Adrenal gland (tissue), 12 donors: ENCODE results near the gene SULT2B1. TPM values are rescaled to one million over a fixed set of nuclear protein-coding genes. Genes with fewer than 3 reads are reported as not detected.
"Not testable (repeated sequence)": the region's sequence is repeated elsewhere in the genome, so short reads cannot be mapped to it uniquely, and the experiment has no call there.

Experiments
- DNase-seq, 7 donors: peaks; one replicate each; pipeline ENCODE4 v3.0.0-alpha.2; 2019 to 2020
- H3K27ac ChIP-seq, 5 donors: fragments of 200-600 bp; sonication (generic) in 4 of 5; 1 replicate in 3 of 5; 2 replicates in 2 of 5; pipeline versions ENCODE4 v1.5.1 to v1.8.0; 2016 to 2020; ENCODE audit warnings: mild to moderate bottlenecking in 1 of 5
- H3K27me3 ChIP-seq: fragments of 200-600 bp; 2 replicates; pipeline ENCODE4 v1.8.0; 2021
- H3K36me3 ChIP-seq, 2 donors: fragments of 200-600 bp; replicated peaks in 1 of 2; 1 replicate in 1 of 2; 2 replicates in 1 of 2; pipeline versions ENCODE4 v1.5.1 to v1.8.0; 2018 to 2022
- H3K4me1 ChIP-seq, 2 donors: fragments of 200-600 bp; replicated peaks in 1 of 2; 1 replicate in 1 of 2; 2 replicates in 1 of 2; pipeline versions ENCODE4 v1.5.1 to v1.8.0; 2018 to 2021
- H3K4me3 ChIP-seq, 4 donors: fragments of 200-600 bp; sonication (generic) in 3 of 4; one replicate each; pipeline ENCODE4 v1.5.1; 2016 to 2018
- H3K9me3 ChIP-seq, 3 donors: fragments of 200-600 bp; sonication (generic) in 1 of 3; replicated peaks in 1 of 3; 1 replicate in 2 of 3; 2 replicates in 1 of 3; pipeline versions ENCODE4 v1.5.1 to v1.8.0; 2016 to 2021
- CTCF ChIP-seq, 6 experiments: fragments of 450-650 bp in 4 of 6; fragments of 200-600 bp in 2 of 6; sonication (generic) in 1 of 6; IDR thresholded peaks; 1 replicate in 5 of 6; 2 replicates in 1 of 6; pipeline versions ENCODE4 v1.5.1 to v1.8.0; 2016 to 2021; ENCODE audit warnings: antibody characterized with exemption in 6 of 6, mild to moderate bottlenecking in 2 of 6, moderate library complexity in 1 of 6
- POLR2A ChIP-seq, 2 donors: fragments of 450-650 bp; IDR thresholded peaks; one replicate each; pipeline ENCODE4 v1.6.1; 2017; ENCODE audit warnings: antibody characterized with exemption in 2 of 2, mild to moderate bottlenecking in 2 of 2, moderate library complexity in 1 of 2
- WGBS, 4 donors: extraction: QIAGEN DNeasy Blood & Tissue Kit in 2 of 4; methylation state at CpG; one replicate each; pipeline versions ENCODE4 v1.1.5 to v1.1.7; 2013 to 2017; 5-methylcytosine and 5-hydroxymethylcytosine counted together
- intact Hi-C, 2 donors: fragments of 100-400 bp; cut with DNase I; formaldehyde crosslinking; loops; one replicate each; pipeline versions ENCODE4 v1.14.1 to v1.15.0; 2022 to 2023
- polyA plus RNA-seq, 3 donors: library from polyadenylated mRNA; stranded (reverse); fragments of 200-250 nt in 2 of 3; fragments of 350-450 nt in 1 of 3; fragmentation: Illumina TruSeq in 1 of 3; extraction: RNeasy Lipid Tissue Mini Kit (QIAGEN cat#74804) in 1 of 3; gene quantifications; one replicate each; pipeline ENCODE4 v1.2.3, GENCODE V29; 2013 to 2014
- total RNA-seq, 9 donors: library from RNA; depleted of rRNA in 4 of 9; stranded (reverse); fragments of >200 nt in 4 of 9; fragments of 120-200 nt in 1 of 9; fragmentation: NEBNext Ultra II Directional in 1 of 9; extraction: Animal tissue kit (Norgen Biotek cat#: 25700) in 1 of 9; gene quantifications; one replicate each; pipeline versions ENCODE4 v1.1.0 to v1.2.4, GENCODE V29; 2013 to 2023
- donor health status: healthy with polysubstance abuse.
- donor health status: Bipolar disorder and iron deficiency.
- donor health status: DM: yes; HTN: yes; CAD: no.
- donor health status: DM: no; HTN: no; CAD: no.
- donor health status: DM: no; HTN: no; CAD: no.
- donor health status: DM: yes; HTN: yes; CAD: no.

SULT2B1 gene
- total and polyA plus RNA-seq, 12 donors: 0.22 to 1.4 (median 0.52) TPM; not detected in 3

GRCh38 chr19:48630296-48631063 lies 78.5 kb downstream of the SULT2B1 start:
- intact Hi-C loops: no loop called here
- H3K27ac ChIP-seq: peak overlapping the region; percentile 70 to 91 (median 89)
- H3K4me1 ChIP-seq: peaks cover 40 to 53% of the 10 kb centered on the region in 2 donors
- H3K9me3 ChIP-seq: no peaks in the 10 kb centered on the region
- peak in 4 of 6 experiments; percentile 1 to 25 (median 18) for TF ChIP-seq CTCF (IDR thresholded peaks at IDR 0.05)
- TF ChIP-seq POLR2A (IDR thresholded peaks at IDR 0.05): peak in 1 of 2 donors; percentile 44
- peak overlapping the region in 1 of 4 donors; percentile 9 for H3K4me3 ChIP-seq
- no peaks in the 10 kb centered on the region for H3K27me3 ChIP-seq
- DNase-seq: peak; percentile 81 to 96 (median 88)
- peaks cover 0 to 7% of the 10 kb centered on the region in 2 donors for H3K36me3 ChIP-seq
- 9 to 26% (median 12%) methylated on average over 19 to 47 of the region's 47 CpGs for WGBS, 4 donors

GRCh38 chr19:48631225-48631624 lies 79.3 kb downstream of the SULT2B1 start:
- H3K4me3 ChIP-seq: no peak overlapping the region
- WGBS, 4 donors: 48 to 92% (median 67%) methylated on average over 1 to 3 of the region's 3 CpGs
- peaks cover 0 to 7% of the 10 kb centered on the region in 2 donors for H3K36me3 ChIP-seq
- no peaks in the 10 kb centered on the region for H3K9me3 ChIP-seq
- no peaks in the 10 kb centered on the region for H3K27me3 ChIP-seq
- TF ChIP-seq CTCF (IDR thresholded peaks at IDR 0.05) (no peak), POLR2A (IDR thresholded peaks at IDR 0.05) (no peak)
- peaks cover 40 to 59% of the 10 kb centered on the region in 2 donors for H3K4me1 ChIP-seq
- intact Hi-C loops: no loop called here
- DNase-seq: peak in 1 of 7 donors; percentile 65
- H3K27ac ChIP-seq: peak overlapping the region in 4 of 5 donors; percentile 85 to 95 (median 90)

- peak in 2 of 7 donors; percentile 28 to 65 for DNase-seq
- WGBS, 4 donors: 88 to 92% (median 90%) methylated on average over 11 of the region's 11 CpGs
- not testable (repeated sequence) for H3K36me3 ChIP-seq
These were observed 80.3 kb downstream of the SULT2B1 start for GRCh38 chr19:48632286-48632685.

GRCh38 chr19:48632692-48633147 lies 80.7 kb downstream of the SULT2B1 start:
- Histone ChIP-seq H3K9me3 (no peaks in the 10 kb centered on the region), H3K36me3 (peaks cover 0 to 7% of the 10 kb centered on the region in 2 donors), H3K4me3 (no peak overlapping the region), H3K27me3 (no peaks in the 10 kb centered on the region), H3K4me1 (peaks cover 40 to 66% of the 10 kb centered on the region in 2 donors), H3K27ac (peak overlapping the region in 4 of 5 donors; percentile 93 to 98 (median 95))
- TF ChIP-seq CTCF (IDR thresholded peaks at IDR 0.05) (no peak), POLR2A (IDR thresholded peaks at IDR 0.05) (peak in 1 of 2 donors; percentile 50)
- intact Hi-C loops: no loop called here
- peak; percentile 37 to 83 (median 72) for DNase-seq

More at GRCh38 chr19:48632286-48632685, 80.3 kb downstream of the SULT2B1 start:
- Histone ChIP-seq H3K27ac (peak overlapping the region in 4 of 5 donors; percentile 93 to 98 (median 95)), H3K4me1 (peaks cover 40 to 66% of the 10 kb centered on the region in 2 donors)
- H3K4me3 ChIP-seq, intact Hi-C loops, H3K27me3 ChIP-seq, H3K9me3 ChIP-seq: not testable (repeated sequence)
